HCT116 (cell line): ENCODE data around the gene AOPEP.
"Not testable (repeated sequence)": the region's sequence is repeated elsewhere in the genome, so short reads cannot be mapped to it uniquely, and the experiment has no call there.

Experiments
- POLR2A ChIP-seq: IDR thresholded peaks from 2 replicates; pipeline ENCODE4 v1.7.0; 2011; ENCODE audit warnings: borderline replicate concordance; ENCODE audit not compliant: insufficient read depth, insufficient read length; ENCODE audit errors: extremely low read depth
- TF ChIP-seq, protein P1 (sequence below), 3 experiments: fragments of 200-600 bp in 1 of 3; sonication (generic) in 1 of 3; IDR thresholded peaks in 2 of 3; conservative IDR thresholded peaks in 1 of 3; 2 replicates each; pipeline ENCODE4 v1.5.1; 2012 to 2017; ENCODE audit warnings: low read depth in 2 of 3, low read length in 2 of 3, antibody characterized with exemption in 1 of 3, borderline replicate concordance in 1 of 3, control low read depth in 1 of 3, mild to moderate bottlenecking in 1 of 3, mixed read lengths in 1 of 3, mixed run types in 1 of 3, moderate library complexity in 1 of 3; ENCODE audit not compliant: insufficient read depth in 1 of 3
- TF ChIP-seq, protein P2 (sequence below): IDR thresholded peaks from 2 replicates; pipeline ENCODE4 v1.6.1; 2012

DNA sequence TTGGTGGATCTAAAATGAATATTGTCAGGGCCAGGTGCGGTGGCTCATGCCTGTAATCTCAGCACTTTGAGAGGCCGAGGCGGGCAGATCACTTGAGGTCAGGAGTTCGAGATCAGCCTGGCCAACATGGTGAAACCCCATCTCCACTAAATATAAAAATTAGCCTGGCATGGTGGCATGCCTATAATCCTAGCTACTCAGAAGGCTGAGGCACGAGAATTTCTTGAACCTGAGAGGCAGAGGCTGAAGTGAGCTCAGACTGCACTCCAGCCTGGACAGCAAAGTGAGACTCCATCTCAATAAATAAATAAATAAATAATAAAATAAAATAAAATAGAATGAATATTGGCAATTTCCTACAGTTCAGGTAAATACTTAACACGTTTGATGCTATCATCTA is 213.8 kb downstream of the AOPEP start:
- TF ChIP-seq, protein P1, sequence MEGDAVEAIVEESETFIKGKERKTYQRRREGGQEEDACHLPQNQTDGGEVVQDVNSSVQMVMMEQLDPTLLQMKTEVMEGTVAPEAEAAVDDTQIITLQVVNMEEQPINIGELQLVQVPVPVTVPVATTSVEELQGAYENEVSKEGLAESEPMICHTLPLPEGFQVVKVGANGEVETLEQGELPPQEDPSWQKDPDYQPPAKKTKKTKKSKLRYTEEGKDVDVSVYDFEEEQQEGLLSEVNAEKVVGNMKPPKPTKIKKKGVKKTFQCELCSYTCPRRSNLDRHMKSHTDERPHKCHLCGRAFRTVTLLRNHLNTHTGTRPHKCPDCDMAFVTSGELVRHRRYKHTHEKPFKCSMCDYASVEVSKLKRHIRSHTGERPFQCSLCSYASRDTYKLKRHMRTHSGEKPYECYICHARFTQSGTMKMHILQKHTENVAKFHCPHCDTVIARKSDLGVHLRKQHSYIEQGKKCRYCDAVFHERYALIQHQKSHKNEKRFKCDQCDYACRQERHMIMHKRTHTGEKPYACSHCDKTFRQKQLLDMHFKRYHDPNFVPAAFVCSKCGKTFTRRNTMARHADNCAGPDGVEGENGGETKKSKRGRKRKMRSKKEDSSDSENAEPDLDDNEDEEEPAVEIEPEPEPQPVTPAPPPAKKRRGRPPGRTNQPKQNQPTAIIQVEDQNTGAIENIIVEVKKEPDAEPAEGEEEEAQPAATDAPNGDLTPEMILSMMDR (IDR thresholded peaks at IDR 0.05 in 2 of 3, conservative IDR thresholded peaks at IDR 0.05 in 1 of 3; ENCODE audit: borderline replicate concordance in 1 of 3, insufficient read depth in 1 of 3, low read depth in 2 of 3, low read length in 2 of 3) = not testable (repeated sequence)
- not testable (repeated sequence) for TF ChIP-seq POLR2A
- TF ChIP-seq, protein P2, sequence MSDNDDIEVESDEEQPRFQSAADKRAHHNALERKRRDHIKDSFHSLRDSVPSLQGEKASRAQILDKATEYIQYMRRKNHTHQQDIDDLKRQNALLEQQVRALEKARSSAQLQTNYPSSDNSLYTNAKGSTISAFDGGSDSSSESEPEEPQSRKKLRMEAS = not testable (repeated sequence)
